Measurements from ENCODE around the gene DDX54. TPM values are rescaled to one million over a fixed set of nuclear protein-coding genes. Genes with fewer than 3 reads are reported as not detected.
"Not testable (repeated sequence)": the region's sequence is repeated elsewhere in the genome, so short reads cannot be mapped to it uniquely, and the experiment has no call there.

Gene DDX54
- total RNA-seq, 6 experiments from 2014 or later: 60.1 to 71.0 (median 61.9) TPM

DNA sequence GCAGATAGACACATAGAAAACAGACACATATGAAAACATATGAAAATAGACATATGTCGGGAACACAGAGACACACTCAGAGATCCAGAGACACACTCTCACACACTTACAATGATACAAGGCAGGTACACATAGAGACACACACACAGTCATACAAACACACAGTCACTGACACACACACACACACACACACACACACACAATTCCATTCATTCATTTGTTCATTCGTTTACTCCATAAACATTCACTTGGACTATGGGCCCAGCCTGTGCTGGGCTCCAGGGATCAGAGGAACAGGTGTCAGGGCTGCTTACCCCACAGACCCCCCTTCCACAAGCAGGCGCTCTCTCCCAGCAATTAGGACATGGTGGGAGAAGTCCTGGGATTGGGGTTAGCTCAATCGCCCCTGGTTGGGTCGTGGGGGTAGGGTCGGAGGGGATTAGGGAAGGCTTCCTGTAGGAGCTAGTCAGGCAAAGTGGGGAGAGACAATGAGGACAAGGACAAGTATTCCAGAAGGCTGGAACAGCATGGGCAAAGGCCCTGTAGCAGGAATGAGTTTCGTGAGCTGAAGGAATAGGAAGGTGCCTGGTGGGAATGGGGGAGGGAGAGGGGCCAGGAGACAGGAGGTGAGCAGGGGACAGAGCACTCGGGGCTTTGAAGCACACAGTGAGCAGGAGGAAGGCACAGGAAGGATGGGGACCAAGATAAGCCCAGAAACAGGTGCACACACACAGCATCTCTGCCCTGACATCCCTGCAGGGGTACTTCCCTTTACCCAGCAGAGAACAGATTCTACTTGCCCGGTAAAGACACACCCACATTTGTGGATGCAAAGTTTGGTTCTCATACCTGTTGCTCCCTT lies 56.2 kb downstream of the DDX54 start:
- Mint-ChIP-seq H3K36me3 (ENCODE audit: low read depth) (no peaks in the 10 kb centered on the region), H3K4me1 (ENCODE audit: low read depth) (no peaks in the 10 kb centered on the region), H3K27ac (no peak overlapping the region), H3K27me3 (ENCODE audit: insufficient read depth) (peaks cover 19% of the 10 kb centered on the region), H3K9me3 (no peaks in the 10 kb centered on the region), H3K4me3 (no peak overlapping the region)
- no peak for DNase-seq
- TF ChIP-seq, protein P1, sequence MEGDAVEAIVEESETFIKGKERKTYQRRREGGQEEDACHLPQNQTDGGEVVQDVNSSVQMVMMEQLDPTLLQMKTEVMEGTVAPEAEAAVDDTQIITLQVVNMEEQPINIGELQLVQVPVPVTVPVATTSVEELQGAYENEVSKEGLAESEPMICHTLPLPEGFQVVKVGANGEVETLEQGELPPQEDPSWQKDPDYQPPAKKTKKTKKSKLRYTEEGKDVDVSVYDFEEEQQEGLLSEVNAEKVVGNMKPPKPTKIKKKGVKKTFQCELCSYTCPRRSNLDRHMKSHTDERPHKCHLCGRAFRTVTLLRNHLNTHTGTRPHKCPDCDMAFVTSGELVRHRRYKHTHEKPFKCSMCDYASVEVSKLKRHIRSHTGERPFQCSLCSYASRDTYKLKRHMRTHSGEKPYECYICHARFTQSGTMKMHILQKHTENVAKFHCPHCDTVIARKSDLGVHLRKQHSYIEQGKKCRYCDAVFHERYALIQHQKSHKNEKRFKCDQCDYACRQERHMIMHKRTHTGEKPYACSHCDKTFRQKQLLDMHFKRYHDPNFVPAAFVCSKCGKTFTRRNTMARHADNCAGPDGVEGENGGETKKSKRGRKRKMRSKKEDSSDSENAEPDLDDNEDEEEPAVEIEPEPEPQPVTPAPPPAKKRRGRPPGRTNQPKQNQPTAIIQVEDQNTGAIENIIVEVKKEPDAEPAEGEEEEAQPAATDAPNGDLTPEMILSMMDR (IDR thresholded peaks at IDR 0.05): no peak

GRCh38 chr12:113127791-113128199 lies 57.5 kb downstream of the DDX54 start:
- TF ChIP-seq, protein P1 (IDR thresholded peaks at IDR 0.05): no peak
- no peaks in the 10 kb centered on the region; the same call in 1 of the 2 replicates for H3K36me3 Mint-ChIP-seq (ENCODE audit: low read depth)

GRCh38 chr12:113120670-113121370 lies 64.5 kb downstream of the DDX54 start:
- H3K27ac Mint-ChIP-seq: no peak overlapping the region
- H3K4me1 Mint-ChIP-seq (ENCODE audit: low read depth): no peaks in the 10 kb centered on the region
- H3K4me3 Mint-ChIP-seq: no peak overlapping the region
- H3K36me3 Mint-ChIP-seq (ENCODE audit: low read depth): no peaks in the 10 kb centered on the region; the same call in 1 of the 2 replicates
- no peak for DNase-seq
- TF ChIP-seq, protein P1 (IDR thresholded peaks at IDR 0.05): 0 out of 2 replicates have a peak, but pooled peaks have one; percentile 6
- H3K27me3 Mint-ChIP-seq (ENCODE audit: insufficient read depth): peaks cover 10% of the 10 kb centered on the region
- H3K9me3 Mint-ChIP-seq: peaks cover 7% of the 10 kb centered on the region; the same call in 1 of the 2 replicates

More at GRCh38 chr12:113127791-113128199, 57.5 kb downstream of the DDX54 start:
- Mint-ChIP-seq H3K27ac (no peak overlapping the region), H3K4me1 (ENCODE audit: low read depth) (no peaks in the 10 kb centered on the region), H3K9me3 (peaks cover 7% of the 10 kb centered on the region; the same call in 1 of the 2 replicates), H3K4me3 (no peak overlapping the region), H3K27me3 (ENCODE audit: insufficient read depth) (peaks cover 15% of the 10 kb centered on the region)
- no peak for DNase-seq

GRCh38 chr12:113119980-113120669 lies 65.2 kb downstream of the DDX54 start:
- H3K27ac Mint-ChIP-seq: no peak overlapping the region
- TF ChIP-seq, protein P1 (IDR thresholded peaks at IDR 0.05): no peak
- peaks cover 7% of the 10 kb centered on the region; the same call in 1 of the 2 replicates for H3K9me3 Mint-ChIP-seq
- no peaks in the 10 kb centered on the region; the same call in 1 of the 2 replicates for H3K36me3 Mint-ChIP-seq (ENCODE audit: low read depth)
- no peaks in the 10 kb centered on the region for H3K4me1 Mint-ChIP-seq (ENCODE audit: low read depth)
- no peak for DNase-seq
- no peak overlapping the region for H3K4me3 Mint-ChIP-seq
- peaks cover 6% of the 10 kb centered on the region for H3K27me3 Mint-ChIP-seq (ENCODE audit: insufficient read depth)

GRCh38 chr12:113118142-113118541 lies 67.1 kb downstream of the DDX54 start:
- TF ChIP-seq, protein P1 (IDR thresholded peaks at IDR 0.05): no peak
- no peak for DNase-seq
- no peaks in the 10 kb centered on the region; the same call in 1 of the 2 replicates for H3K36me3 Mint-ChIP-seq (ENCODE audit: low read depth)
- H3K4me1 Mint-ChIP-seq (ENCODE audit: low read depth): no peaks in the 10 kb centered on the region
- no peak overlapping the region for H3K4me3 Mint-ChIP-seq
- H3K27ac Mint-ChIP-seq: no peak overlapping the region
- H3K9me3 Mint-ChIP-seq: peaks cover 3% of the 10 kb centered on the region; the same call in 1 of the 2 replicates
- peaks cover 13% of the 10 kb centered on the region for H3K27me3 Mint-ChIP-seq (ENCODE audit: insufficient read depth)

GRCh38 chr12:113117684-113118083 lies 67.6 kb downstream of the DDX54 start:
- H3K27ac Mint-ChIP-seq; H3K4me3 Mint-ChIP-seq; H3K36me3 Mint-ChIP-seq (ENCODE audit: low read depth); H3K4me1 Mint-ChIP-seq (ENCODE audit: low read depth); DNase-seq; H3K9me3 Mint-ChIP-seq: not testable (repeated sequence)
- H3K27me3 Mint-ChIP-seq (ENCODE audit: insufficient read depth): peaks cover 16% of the 10 kb centered on the region

All from HFFc6 (cell line).